BJ (cell line): ENCODE measurements around the gene ZNF805. TPM values are rescaled to one million over a fixed set of nuclear protein-coding genes. Genes with fewer than 3 reads are reported as not detected.

Experiments
- CTCF ChIA-PET: fragments of 350-600 bp; formaldehyde crosslinking; extraction: SDS; loops from one replicate; lab custom pipeline; 2021; ENCODE audit warnings: antibody characterized with exemption, inconsistent platforms; lab: Yijun Ruan, JAX
- POLR2A ChIA-PET: fragments of 300-600 bp; sonication (Branson Sonifier 250); formaldehyde crosslinking; extraction: SDS; loops from one replicate; lab custom pipeline; 2021; ENCODE audit warnings: antibody characterized with exemption; lab: Charles Lee
- DNase-seq: peaks from one replicate; pipeline ENCODE4 v3.0.0-alpha.2; 2011; ENCODE audit warnings: low read depth
- H3K27me3 ChIP-seq: 2 replicates; pipeline ENCODE4 v1.6.0; 2011; ENCODE audit warnings: low read length; ENCODE audit not compliant: control insufficient read depth, insufficient read depth
- H3K36me3 ChIP-seq: 2 replicates; pipeline ENCODE4 v1.5.1; 2011; ENCODE audit warnings: low read length; ENCODE audit not compliant: control insufficient read depth, insufficient read depth
- H3K4me3 ChIP-seq: 2 replicates; pipeline ENCODE4 v1.5.1; 2011; ENCODE audit warnings: low read depth, mild to moderate bottlenecking, control low read depth, low read length
- polyA plus RNA-seq: library from polyadenylated mRNA; depleted of rRNA; stranded (reverse); fragments of >200 nt; gene quantifications from 2 replicates; pipeline ENCODE4 v1.2.3, GENCODE V29; 2011; rRNA removed
- TF ChIP-seq, protein P1 (sequence below): IDR thresholded peaks from 2 replicates; pipeline ENCODE4 v1.5.1; 2011; ENCODE audit warnings: low read depth, mild to moderate bottlenecking, control low read depth, inconsistent platforms, low read length, moderate library complexity; ENCODE audit not compliant: insufficient read depth

ZNF805 gene
- polyA plus RNA-seq, 1 experiment, result 5.1 TPM

DNA sequence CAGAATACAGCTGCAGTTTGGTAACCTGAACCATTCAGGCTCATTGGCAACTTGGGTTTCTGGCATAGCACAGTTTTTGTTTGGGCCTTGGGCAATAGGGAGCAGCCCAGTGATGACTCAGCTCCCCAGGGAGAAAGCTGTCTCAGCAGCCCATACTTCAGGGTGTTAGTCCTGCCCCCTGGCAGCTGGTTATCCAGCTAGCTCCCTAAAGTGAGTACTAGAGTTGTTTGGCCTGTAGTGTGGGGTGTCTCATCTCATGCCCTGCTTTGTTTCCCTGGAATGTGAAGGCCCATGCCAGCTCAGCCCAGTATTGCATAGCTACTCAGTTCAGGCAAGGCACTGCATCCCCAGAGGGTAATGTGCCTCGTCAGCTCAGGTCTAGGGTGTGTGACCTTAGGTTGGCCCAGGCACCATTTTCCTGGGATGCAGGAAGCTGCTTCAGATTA, 61.6 kb downstream of the ZNF805 start:
- peak; percentile 63 for DNase-seq
- no peak overlapping the region for H3K4me3 ChIP-seq
- ChIA-PET CTCF (interaction anchor here (0.7 kb wide), 1 partner anchor 700 kb away, joined by 3 read pairs; no protein-coding TSS in a partner anchor), POLR2A (interaction anchor here (0.8 kb wide), 1 partner anchor 14 kb away, joined by 3 read pairs; no protein-coding TSS in a partner anchor)
- TF ChIP-seq, protein P1, sequence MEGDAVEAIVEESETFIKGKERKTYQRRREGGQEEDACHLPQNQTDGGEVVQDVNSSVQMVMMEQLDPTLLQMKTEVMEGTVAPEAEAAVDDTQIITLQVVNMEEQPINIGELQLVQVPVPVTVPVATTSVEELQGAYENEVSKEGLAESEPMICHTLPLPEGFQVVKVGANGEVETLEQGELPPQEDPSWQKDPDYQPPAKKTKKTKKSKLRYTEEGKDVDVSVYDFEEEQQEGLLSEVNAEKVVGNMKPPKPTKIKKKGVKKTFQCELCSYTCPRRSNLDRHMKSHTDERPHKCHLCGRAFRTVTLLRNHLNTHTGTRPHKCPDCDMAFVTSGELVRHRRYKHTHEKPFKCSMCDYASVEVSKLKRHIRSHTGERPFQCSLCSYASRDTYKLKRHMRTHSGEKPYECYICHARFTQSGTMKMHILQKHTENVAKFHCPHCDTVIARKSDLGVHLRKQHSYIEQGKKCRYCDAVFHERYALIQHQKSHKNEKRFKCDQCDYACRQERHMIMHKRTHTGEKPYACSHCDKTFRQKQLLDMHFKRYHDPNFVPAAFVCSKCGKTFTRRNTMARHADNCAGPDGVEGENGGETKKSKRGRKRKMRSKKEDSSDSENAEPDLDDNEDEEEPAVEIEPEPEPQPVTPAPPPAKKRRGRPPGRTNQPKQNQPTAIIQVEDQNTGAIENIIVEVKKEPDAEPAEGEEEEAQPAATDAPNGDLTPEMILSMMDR, result 0 out of 2 replicates have a peak, but pooled peaks have one; percentile 11
- no peaks in the 10 kb centered on the region for H3K27me3 ChIP-seq
- H3K36me3 ChIP-seq, result 0 out of 2 replicates have a peak, but pooled peaks cover 3% of the 10 kb centered on the region

DNA sequence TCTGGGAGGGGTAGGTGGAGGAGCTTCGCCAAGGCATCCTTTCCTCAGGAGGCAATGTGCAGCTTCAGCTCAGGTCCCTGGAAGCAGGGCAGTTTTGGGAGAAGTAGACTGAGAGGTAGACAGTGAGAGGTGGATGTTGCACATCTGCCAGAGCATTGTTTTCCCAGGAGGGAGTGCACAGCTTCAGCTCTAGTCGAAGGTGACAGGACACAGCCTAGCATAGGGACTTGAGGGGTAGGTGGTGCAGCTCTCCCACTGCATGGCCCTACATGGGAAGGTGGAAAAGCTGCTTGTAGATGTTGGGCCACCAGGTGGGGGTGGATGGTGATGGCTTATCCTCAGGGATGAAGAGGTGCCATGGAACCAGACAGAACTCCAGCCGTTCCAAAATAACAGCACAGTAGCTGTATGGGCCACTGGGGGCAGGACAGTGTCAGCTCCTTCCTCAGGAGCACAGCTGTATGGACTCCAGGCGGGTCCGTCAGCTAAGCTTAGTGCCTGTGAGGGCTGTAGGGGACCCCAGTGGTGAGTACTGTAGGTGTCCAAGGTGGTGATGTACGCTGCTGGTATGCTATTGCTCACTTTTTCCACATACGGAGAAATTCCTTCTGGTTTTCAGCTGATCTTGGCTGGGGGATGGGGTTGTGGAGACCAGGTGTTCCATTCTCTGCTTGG, 62.4 kb downstream of the ZNF805 start:
- no peak overlapping the region for H3K4me3 ChIP-seq
- no peak for DNase-seq
- H3K36me3 ChIP-seq, result 0 out of 2 replicates have a peak, but pooled peaks cover 3% of the 10 kb centered on the region
- TF ChIP-seq, protein P1, result no peak
- CTCF ChIA-PET, result interaction anchor here (0.6 to 0.7 kb wide), 2 partner anchors 9 to 18 kb away, joined by 3 read pairs; no protein-coding TSS in a partner anchor
- POLR2A ChIA-PET, result no interaction called here
- no peaks in the 10 kb centered on the region for H3K27me3 ChIP-seq

Other genes with a start within 250 kb of the ZNF805 start
- not detected in 2 replicates for gene USP29, start 120.6 kb upstream of the ZNF805 start, polyA plus RNA-seq
- not detected in 2 replicates for gene ZIM3, start 95.4 kb upstream of the ZNF805 start, polyA plus RNA-seq
- gene DUXA, start 73.1 kb upstream of the ZNF805 start, polyA plus RNA-seq, result not detected in 2 replicates
- 7.0 and 7.1 TPM in 2 replicates for gene ZNF264, start 49.1 kb upstream of the ZNF805 start, polyA plus RNA-seq
- gene AURKC, start 9.6 kb upstream of the ZNF805 start, polyA plus RNA-seq, result 1.3 and 1.5 TPM in 2 replicates
- gene ZNF460, start 39.9 kb downstream of the ZNF805 start, polyA plus RNA-seq, result 11.7 and 13.9 TPM in 2 replicates
- gene ZNF543, start 79.8 kb downstream of the ZNF805 start, polyA plus RNA-seq, result 1.7 and 2.1 TPM in 2 replicates
- 5.4 and 7.4 TPM in 2 replicates for gene ZNF304, start 110.6 kb downstream of the ZNF805 start, polyA plus RNA-seq
- gene TRAPPC2B, start 122.9 kb downstream of the ZNF805 start, polyA plus RNA-seq, result 11.0 and 16.3 TPM in 2 replicates
- gene ZNF547, start 122.9 kb downstream of the ZNF805 start, polyA plus RNA-seq, result 3.4 and 3.5 TPM in 2 replicates
- gene ZNF548, start 149.2 kb downstream of the ZNF805 start, polyA plus RNA-seq, result 12.7 and 13.3 TPM in 2 replicates
- gene ZNF17, start 170.5 kb downstream of the ZNF805 start, polyA plus RNA-seq, result 4.2 and 6.0 TPM in 2 replicates
- gene ZNF749, start 194.7 kb downstream of the ZNF805 start, polyA plus RNA-seq, result 10.0 and 11.4 TPM in 2 replicates
- 0.13 and 0.21 TPM in 2 replicates for gene VN1R1, start 216.5 kb downstream of the ZNF805 start, polyA plus RNA-seq
- 3.6 and 5.8 TPM in 2 replicates for gene ZNF772, start 236.9 kb downstream of the ZNF805 start, polyA plus RNA-seq
- gene ZNF419, start 247.1 kb downstream of the ZNF805 start, polyA plus RNA-seq, result 8.8 and 11.0 TPM in 2 replicates